KOPT-K1 (cell line): Measurements from ENCODE around the gene CAPN14.
"Not testable (repeated sequence)": the region's sequence is repeated elsewhere in the genome, so short reads cannot be mapped to it uniquely, and the experiment has no call there.

Source experiments
- H3K27ac ChIP-seq: fragments of 200-600 bp; sonication (generic); 2 replicates; pipeline ENCODE4 v1.5.1; 2016; ENCODE audit warnings: antibody characterized with exemption, mild to moderate bottlenecking, low read depth, low read length; ENCODE audit not compliant: poor library complexity, severe bottlenecking
- H3K36me3 ChIP-seq: fragments of 200-600 bp; sonication (generic); 2 replicates; pipeline ENCODE4 v1.5.1; 2017; ENCODE audit warnings: antibody characterized with exemption, mild to moderate bottlenecking, low read length, moderate library complexity; ENCODE audit not compliant: insufficient read depth
- H3K9me3 ChIP-seq: fragments of 200-600 bp; sonication (generic); 2 replicates; pipeline ENCODE4 v1.5.1; 2017; ENCODE audit warnings: antibody characterized with exemption, low read length, mild to moderate bottlenecking; ENCODE audit not compliant: insufficient read depth, poor library complexity, severe bottlenecking

CAPN14 gene

DNA sequence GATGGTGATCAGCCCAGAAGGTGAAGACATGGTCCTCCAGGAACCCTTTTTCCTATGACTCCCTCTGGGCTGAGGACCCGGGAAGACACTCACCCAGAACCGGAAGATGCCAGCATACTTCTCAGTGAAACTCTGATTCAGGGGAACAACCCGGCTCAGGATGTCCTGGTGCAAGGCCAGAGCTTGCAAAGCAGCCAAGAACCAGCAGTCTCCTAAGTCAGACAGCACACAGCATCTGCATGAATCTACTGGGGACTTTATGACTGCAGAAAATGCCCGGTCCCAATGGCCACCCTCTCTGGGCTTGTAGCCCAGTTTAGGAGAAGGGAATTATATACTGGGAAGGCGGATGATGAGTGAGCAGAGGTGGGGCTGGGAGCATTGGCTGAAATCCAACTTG, 15.3 kb downstream of the CAPN14 start:
- H3K36me3 ChIP-seq, result no peaks in the 10 kb centered on the region
- no peak overlapping the region for H3K27ac ChIP-seq
- H3K9me3 ChIP-seq, result no peaks in the 10 kb centered on the region

DNA sequence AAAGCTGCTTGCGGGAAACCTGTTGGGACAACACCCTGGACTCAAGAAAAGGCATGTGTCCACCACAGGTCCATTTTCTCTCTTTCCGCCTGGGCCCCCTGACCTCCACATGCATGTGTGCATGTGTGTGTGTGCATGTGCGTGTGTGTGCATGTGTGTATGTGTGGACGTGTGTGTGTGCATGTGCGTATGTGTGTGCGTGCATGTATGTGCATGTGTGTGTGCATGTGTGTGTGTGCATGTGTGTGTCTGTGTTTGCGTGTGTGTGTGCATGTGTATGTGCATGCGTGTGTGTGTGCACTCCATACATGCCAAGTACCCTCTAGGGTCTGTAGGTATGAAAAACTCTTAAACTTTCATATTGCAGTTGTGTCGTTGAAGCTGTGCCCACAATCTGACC, 16.3 kb downstream of the CAPN14 start:
- Histone ChIP-seq H3K36me3 (no peaks in the 10 kb centered on the region), H3K9me3 (no peaks in the 10 kb centered on the region), H3K27ac (no peak overlapping the region)

DNA sequence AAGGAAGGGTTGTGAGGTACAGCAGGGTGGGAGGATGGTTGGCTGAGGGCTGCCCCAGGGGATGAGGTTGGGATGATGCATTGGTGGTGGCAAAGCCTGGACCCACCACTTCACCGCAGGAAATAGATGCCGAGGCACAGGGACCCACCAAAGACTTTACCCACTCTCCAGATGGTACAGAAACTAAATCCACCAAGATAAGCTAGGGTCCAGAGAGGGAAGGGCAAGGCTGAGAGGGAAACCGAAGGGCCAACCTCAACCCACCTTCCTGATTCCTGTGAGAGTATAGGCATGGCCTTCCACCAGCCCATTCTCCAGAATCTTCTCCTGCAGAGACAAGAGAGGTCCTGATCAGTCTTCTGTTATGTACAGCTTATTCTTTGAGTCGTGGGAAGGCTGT, 18.1 kb downstream of the CAPN14 start:
- no peak overlapping the region for H3K27ac ChIP-seq
- no peaks in the 10 kb centered on the region for H3K36me3 ChIP-seq
- H3K9me3 ChIP-seq, result no peaks in the 10 kb centered on the region

DNA sequence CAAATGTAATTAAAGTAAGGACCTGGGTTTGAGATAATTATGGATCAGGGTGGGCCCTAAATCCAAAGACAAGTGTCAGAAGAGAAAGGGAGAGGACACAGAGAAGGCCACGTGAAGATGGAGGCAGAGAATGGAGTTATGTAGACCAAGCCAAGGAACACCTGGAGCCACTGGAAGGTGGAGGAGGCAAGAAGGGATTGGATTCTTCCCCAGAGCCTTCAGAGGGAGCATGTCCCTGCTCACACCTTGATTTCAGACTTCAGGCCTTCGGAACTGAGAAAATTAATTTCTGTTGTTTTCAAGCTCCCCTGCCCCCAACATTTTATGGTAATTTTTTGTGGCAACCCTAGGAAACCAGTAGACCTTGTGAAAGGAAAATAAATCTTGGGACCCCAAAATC, 19.6 kb downstream of the CAPN14 start:
- no peak overlapping the region for H3K27ac ChIP-seq
- no peaks in the 10 kb centered on the region for H3K36me3 ChIP-seq
- H3K9me3 ChIP-seq, result no peaks in the 10 kb centered on the region

DNA sequence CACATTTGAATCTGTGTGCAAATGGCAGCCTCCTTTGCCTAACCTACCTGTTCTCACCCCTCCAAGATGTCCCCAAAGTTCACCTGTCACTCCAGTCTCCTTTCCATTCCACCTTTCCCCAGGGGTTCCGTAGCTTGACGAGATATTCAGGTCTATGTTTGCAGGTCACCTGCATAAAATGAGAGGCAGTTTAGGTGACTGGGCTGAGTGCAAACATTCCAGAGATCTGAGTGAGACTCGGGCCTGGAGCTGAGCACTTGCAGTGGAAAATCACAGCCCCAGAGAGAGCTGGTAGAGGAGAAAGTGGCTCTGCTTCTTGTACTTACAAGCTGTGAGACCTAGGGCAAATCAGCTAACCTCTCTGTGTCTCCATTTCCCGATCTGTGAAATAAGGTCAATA, 20.1 kb downstream of the CAPN14 start:
- no peaks in the 10 kb centered on the region for H3K9me3 ChIP-seq
- no peaks in the 10 kb centered on the region for H3K36me3 ChIP-seq
- no peak overlapping the region for H3K27ac ChIP-seq

DNA sequence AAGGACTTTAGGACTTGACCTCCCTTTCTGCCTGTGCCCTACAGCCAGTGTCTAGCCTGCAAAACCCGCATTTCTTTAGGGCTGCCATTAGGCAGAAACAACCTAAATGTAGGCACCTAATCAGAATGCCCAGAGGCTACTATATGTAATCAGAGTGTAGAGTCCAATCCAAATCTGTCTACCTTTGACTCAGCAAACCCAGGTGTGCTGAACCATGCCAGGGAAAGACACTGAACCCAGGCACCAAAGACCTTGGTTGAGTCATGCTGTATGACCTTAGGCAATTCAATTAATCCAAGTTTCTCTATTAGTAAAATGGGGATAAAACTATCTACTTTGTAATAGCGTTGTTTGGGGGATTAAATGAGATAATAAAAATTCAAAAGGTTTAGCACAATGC, 20.7 kb downstream of the CAPN14 start:
- H3K27ac ChIP-seq, result no peak overlapping the region
- H3K36me3 ChIP-seq, result no peaks in the 10 kb centered on the region
- H3K9me3 ChIP-seq, result no peaks in the 10 kb centered on the region

DNA sequence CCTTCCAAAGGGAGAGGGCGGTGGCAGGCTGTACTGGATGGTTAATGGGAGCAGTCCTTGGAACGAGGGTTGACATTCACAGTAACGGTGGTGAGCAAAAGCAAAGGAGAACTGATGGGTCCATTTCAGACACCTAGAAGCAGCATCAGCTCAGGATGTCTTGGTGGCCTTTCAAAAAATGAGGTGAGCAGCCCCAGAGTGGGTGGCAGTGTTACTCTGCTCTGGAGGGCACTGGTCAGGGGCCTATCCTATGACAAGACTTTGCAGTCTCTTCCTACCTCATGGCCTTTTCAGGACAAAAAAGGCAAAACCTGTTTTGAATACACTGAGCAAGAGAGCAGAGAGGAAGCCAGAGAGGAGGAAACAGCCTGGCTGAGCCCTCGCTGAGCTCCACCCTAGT, 23.5 kb downstream of the CAPN14 start:
- Histone ChIP-seq H3K9me3 (no peaks in the 10 kb centered on the region), H3K36me3 (no peaks in the 10 kb centered on the region), H3K27ac (no peak overlapping the region)

DNA sequence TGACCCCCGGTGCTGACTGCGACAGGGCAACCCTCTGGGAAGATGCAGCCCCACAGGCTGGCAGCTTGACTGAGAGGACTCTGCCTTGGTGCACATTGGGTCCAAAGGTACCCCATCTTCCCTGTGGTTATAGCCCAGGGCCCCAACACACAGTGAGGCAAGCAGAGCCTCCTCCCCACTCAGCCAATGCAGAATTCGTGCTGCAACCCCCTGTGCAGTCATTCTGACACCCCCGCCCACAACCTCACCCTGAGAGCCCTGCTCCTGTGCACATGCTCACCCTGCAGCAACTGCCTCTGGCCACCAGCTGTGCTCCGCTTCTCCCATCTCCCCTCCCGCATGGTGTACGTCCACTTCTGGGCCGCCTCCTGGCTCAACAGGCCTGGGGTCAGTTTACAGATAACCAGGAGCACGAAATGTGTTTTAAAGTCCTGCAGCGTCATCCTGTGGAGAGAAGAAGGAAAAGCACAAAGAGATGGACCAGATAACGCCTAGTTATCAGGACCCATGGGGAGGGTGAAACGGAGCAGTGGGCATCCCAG, 24.4 kb downstream of the CAPN14 start:
- Histone ChIP-seq H3K9me3 (no peaks in the 10 kb centered on the region), H3K27ac (no peak overlapping the region), H3K36me3 (no peaks in the 10 kb centered on the region)

DNA sequence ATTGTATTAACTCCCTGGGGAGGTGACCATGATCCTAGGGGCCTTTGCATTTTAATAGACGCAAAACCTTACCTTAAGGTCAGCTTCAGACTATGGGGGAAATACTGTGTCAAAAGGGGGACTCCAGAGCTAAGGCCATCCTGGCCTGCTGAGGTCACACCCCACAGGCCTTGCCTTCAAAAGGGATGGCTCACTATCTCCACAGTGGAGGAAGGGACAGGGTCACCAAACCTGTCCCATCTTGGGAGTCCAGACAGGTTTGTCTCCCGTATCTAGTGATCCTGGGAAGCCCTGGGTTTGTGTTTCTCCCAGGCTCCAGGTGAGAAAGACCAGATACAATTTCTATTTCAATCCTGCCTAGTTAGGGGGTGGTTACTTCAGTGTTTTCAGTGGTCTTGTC, 24.9 kb downstream of the CAPN14 start:
- H3K27ac ChIP-seq, result no peak overlapping the region
- no peaks in the 10 kb centered on the region for H3K36me3 ChIP-seq
- no peaks in the 10 kb centered on the region for H3K9me3 ChIP-seq

DNA sequence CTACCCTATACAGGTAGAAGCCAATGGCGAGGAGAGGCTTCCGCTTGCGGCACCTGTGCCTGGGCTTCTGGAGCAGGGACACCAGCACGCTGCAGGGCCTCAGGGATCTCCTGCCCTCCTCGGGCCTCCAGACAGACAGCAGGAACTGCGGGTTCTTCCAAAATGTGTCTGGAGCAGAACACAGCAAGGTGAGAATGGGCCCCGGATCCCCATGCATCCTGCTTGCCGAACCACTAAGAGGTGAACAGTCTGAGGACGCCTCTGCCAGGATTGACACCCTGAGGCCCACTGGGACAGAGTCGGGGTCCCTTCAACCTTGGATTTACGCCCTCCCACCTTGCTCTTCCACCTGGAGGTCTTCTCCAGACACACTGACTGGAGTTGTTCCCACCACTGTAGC, 25.4 kb downstream of the CAPN14 start:
- Histone ChIP-seq H3K36me3 (no peaks in the 10 kb centered on the region), H3K27ac (no peak overlapping the region), H3K9me3 (no peaks in the 10 kb centered on the region)

DNA sequence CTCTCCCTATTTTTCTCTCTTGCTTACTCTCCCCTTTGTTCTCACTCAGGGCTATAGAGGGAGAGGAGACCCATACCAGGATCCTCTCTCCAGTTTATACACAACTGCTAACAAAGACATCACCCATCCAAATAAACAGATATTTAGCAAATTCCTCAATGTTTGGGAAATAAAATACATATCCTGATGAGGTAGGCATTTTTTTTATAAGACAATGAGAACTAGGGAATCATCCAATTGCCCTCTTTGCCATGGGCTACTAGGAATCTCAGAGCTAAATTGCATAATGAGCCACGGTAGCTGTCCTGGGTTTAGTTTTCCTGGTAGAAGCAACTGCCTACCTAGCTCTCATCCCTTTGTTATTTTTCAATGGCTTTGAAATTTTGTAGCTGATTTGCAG, 27.1 kb downstream of the CAPN14 start:
- Histone ChIP-seq H3K27ac (no peak overlapping the region), H3K9me3 (no peaks in the 10 kb centered on the region), H3K36me3 (no peaks in the 10 kb centered on the region)

DNA sequence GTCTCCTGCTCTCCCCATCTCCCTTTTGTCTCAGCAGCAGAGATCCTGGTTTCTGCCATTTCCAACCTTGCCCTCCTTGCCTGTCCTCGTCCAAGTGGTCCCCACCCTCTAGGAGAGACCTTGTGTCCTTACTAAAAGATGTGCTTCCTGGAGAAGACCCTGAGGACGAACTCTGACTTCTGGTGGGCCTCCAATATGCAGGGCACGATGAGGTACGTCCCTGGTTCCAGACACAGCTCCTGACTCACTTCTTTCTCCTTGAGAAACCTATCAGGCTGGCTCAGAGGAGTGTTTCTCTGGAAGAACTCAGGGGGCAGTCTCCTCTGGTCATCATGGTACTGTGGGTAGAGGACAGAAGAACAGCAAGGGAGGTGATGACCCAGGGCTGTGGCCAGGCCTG, 28.2 kb downstream of the CAPN14 start:
- H3K9me3 ChIP-seq, result no peaks in the 10 kb centered on the region
- no peak overlapping the region for H3K27ac ChIP-seq
- no peaks in the 10 kb centered on the region for H3K36me3 ChIP-seq

DNA sequence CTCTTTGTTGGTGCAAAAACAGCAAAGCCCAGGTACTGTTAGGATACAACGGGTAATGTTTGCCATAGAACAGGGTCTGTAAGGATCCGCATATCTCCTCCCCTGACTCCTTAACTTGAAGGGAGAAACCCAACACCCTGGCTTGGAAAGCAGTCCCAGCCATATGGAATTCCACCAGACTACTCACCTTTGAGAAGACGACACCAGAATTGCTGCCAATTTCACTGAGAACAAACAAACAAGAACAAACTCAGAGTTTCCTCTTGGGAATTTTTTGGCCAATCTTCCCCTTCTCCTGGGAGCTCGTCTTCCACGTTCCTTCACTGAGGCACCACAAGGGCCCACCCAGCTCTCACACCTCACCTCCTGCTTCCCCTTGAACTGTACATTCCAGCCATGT, 29.2 kb downstream of the CAPN14 start:
- Histone ChIP-seq H3K9me3 (no peaks in the 10 kb centered on the region), H3K36me3 (no peaks in the 10 kb centered on the region), H3K27ac (no peak overlapping the region)

DNA sequence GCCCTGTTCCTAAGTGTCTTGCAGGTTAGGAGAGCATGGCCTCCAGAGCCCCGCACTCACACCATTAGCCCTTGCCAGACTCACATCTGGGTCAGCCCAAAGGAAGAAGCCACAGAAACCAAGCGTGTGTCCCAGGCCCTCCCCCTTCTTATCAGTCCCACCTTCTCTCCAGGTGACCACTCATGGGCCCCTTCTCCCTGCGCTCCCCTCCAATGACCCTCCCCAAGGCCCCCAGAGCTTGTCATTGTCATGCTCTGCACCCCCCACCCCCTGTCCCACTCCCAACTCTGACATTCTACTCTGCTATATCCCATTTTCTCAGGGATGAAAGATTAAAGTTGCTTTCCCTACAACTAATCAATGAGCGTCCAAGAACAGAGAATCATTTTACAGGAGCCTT, 30.1 kb downstream of the CAPN14 start:
- H3K9me3 ChIP-seq, result no peaks in the 10 kb centered on the region
- no peak overlapping the region for H3K27ac ChIP-seq
- H3K36me3 ChIP-seq, result no peaks in the 10 kb centered on the region

DNA sequence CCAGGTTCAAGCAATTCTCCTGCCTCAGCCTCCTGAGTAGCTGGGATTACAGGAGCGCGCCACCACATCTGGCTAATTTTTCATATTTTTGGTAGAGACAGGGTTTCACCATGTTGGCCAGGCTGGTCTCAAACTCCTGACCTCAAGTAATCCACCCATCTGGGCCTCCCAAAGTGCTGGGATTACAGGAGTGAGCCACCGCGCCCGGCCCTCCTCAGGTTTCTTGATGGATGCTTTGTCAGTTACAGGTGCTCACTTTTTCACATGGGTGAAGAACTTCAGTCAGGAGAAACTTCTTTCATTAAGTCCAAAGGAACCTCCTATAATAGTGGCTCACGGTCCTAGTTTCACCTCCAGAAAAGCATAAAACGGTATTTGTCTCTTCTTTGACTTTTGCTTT, 33.3 kb downstream of the CAPN14 start:
- not testable (repeated sequence) for H3K9me3 ChIP-seq, H3K36me3 ChIP-seq, H3K27ac ChIP-seq

DNA sequence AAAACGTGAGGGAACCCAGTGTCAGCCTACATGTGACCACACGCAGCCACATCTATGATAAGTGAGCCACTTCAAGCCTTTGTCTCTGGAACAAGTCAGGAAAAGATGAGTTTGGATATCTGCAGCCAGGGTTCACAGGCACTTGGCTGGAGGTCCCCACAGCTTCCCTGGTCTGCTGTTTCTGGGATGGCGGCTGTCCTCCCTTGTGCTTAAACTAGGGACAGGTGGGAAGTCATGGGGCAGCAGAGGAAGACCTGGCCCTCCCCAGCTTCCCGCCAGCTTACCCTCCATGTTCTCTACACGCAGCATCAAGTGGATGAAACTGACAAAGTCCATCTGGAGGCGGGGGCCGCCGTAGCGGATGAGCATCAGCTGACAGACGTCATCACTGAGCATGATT, 40.6 kb downstream of the CAPN14 start:
- Histone ChIP-seq H3K36me3 (no peaks in the 10 kb centered on the region), H3K27ac (no peak overlapping the region), H3K9me3 (no peaks in the 10 kb centered on the region)

DNA sequence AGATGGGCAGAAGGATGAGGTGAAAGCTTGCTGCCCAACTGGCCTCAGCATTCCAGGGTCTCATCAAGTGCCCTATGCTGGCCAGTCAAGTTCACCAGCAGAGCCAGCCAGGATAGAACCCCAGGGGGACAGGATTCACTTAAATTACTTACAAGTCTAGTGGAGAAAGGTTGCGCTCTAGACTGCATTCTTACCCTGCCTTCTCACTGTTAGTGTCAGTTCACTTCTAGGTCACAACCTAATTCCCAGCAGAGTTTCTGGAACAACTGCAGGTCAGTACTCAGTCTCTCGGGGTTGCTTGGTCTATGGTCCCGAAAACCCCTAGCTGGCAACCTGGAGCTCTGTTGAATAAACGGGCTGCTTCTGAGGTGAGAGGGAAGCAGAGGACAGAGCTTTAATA, 46.2 kb downstream of the CAPN14 start:
- no peaks in the 10 kb centered on the region for H3K9me3 ChIP-seq
- H3K27ac ChIP-seq, result no peak overlapping the region
- H3K36me3 ChIP-seq, result no peaks in the 10 kb centered on the region
